Endothelial cell of umbilical vein (primary cell): ENCODE measurements around the gene MOXD1. TPM values are rescaled to one million over a fixed set of nuclear protein-coding genes. Genes with fewer than 3 reads are reported as not detected.

ENCODE experiments used
- BruUV-seq: library from RNA; stranded (reverse); fragments of 400-500 nt; replicated peaks from 2 replicates; lab custom pipeline; 2021; lab: Mats Ljungman, UMichigan
- CTCF ChIA-PET: fragments of 300-600, 350-600 bp; sonication (Branson Sonifier 250); formaldehyde crosslinking; loops from one replicate; lab custom pipeline; 2021; ENCODE audit warnings: antibody characterized with exemption, inconsistent platforms; lab: Charles Lee
- POLR2A ChIA-PET: fragments of 300-600, 350-600 bp; sonication (Branson Sonifier 250); formaldehyde crosslinking; loops from one replicate; lab custom pipeline; 2021; ENCODE audit warnings: antibody characterized with exemption, inconsistent platforms; lab: Charles Lee
- DNase-seq: peaks from one replicate; pipeline ENCODE4 v3.0.0-alpha.2; 2011; ENCODE audit warnings: low read depth, low spot score
- FAIRE-seq: peaks from 2 replicates; lab custom pipeline; 2011; peaks lifted over from hg19 to GRCh38; lab: Jason Lieb, UNC
- H2AFZ ChIP-seq: 2 replicates; pipeline ENCODE4 v1.6.0; 2012; ENCODE audit warnings: low read depth, low read length, control low read depth, inconsistent platforms
- H3K27ac ChIP-seq: 2 replicates; pipeline ENCODE4 v1.5.1; 2011; ENCODE audit warnings: low read depth, mild to moderate bottlenecking, control low read depth, low read length, moderate library complexity; ENCODE audit not compliant: insufficient read depth
- H3K27me3 ChIP-seq, 2 experiments: 2 replicates each; pipeline versions ENCODE4 v1.6.0 to v1.6.1; 2011; ENCODE audit warnings: low read length in 2 of 2, mixed read lengths in 1 of 2; ENCODE audit not compliant: control insufficient read depth in 2 of 2, insufficient read depth in 2 of 2
- H3K36me3 ChIP-seq, 2 experiments: 2 replicates in 1 of 2; 3 replicates in 1 of 2; pipeline ENCODE4 v1.5.1; 2011; ENCODE audit warnings: low read length in 2 of 2, mild to moderate bottlenecking in 1 of 2, moderate library complexity in 1 of 2; ENCODE audit not compliant: control insufficient read depth in 2 of 2, insufficient read depth in 2 of 2; ENCODE audit errors: extremely low read depth in 1 of 2
- H3K4me1 ChIP-seq: 3 replicates; pipeline ENCODE4 v1.5.1; 2011; ENCODE audit warnings: mild to moderate bottlenecking, low read length; ENCODE audit not compliant: control insufficient read depth, insufficient read depth; ENCODE audit errors: extremely low read depth
- H3K4me2 ChIP-seq: 2 replicates; pipeline ENCODE4 v1.6.1; 2011; ENCODE audit warnings: low read length, control low read depth, mixed read lengths; ENCODE audit not compliant: insufficient read depth
- H3K4me3 ChIP-seq, 3 experiments: fragments of 200-600 bp in 1 of 3; sonication (generic), shearing (Covaris generic) in 1 of 3; replicated peaks in 1 of 3; 2 replicates each; pipeline ENCODE4 v1.5.1; 2011 to 2016; ENCODE audit warnings: control low read depth in 3 of 3, low read length in 3 of 3, mild to moderate bottlenecking in 2 of 3, inconsistent platforms in 1 of 3, low read depth in 1 of 3, moderate library complexity in 1 of 3; ENCODE audit not compliant: insufficient read depth in 1 of 3
- H3K79me2 ChIP-seq: 2 replicates; pipeline ENCODE4 v1.6.0; 2012; ENCODE audit warnings: low read length, inconsistent platforms; ENCODE audit not compliant: control insufficient read depth, insufficient read depth
- H3K9ac ChIP-seq: replicated peaks from 2 replicates; pipeline ENCODE3; 2011; ENCODE audit warnings: low read length, control low read depth; ENCODE audit not compliant: insufficient read depth; ENCODE audit errors: extremely low read depth
- H3K9me1 ChIP-seq: replicated peaks from 3 replicates; pipeline ENCODE4 v1.6.0; 2011; ENCODE audit warnings: mild to moderate bottlenecking, low read length; ENCODE audit not compliant: control insufficient read depth, insufficient read depth; ENCODE audit errors: extremely low read depth
- H3K9me3 ChIP-seq: replicated peaks from 2 replicates; pipeline ENCODE4 v1.5.1; 2012; ENCODE audit warnings: low read length, inconsistent platforms; ENCODE audit not compliant: control insufficient read depth, insufficient read depth
- H4K20me1 ChIP-seq: replicated peaks from 2 replicates; pipeline ENCODE3; 2011; ENCODE audit warnings: mild to moderate bottlenecking, low read length; ENCODE audit not compliant: control insufficient read depth, insufficient read depth; ENCODE audit errors: extremely low read depth
- CTCF ChIP-seq, 2 donors: IDR thresholded peaks; 1 replicate in 1 of 2; 2 replicates in 1 of 2; pipeline ENCODE4 v1.5.1; 2011; ENCODE audit warnings: low read length in 2 of 2, mild to moderate bottlenecking in 2 of 2, moderate library complexity in 2 of 2, control low read depth in 1 of 2, inconsistent platforms in 1 of 2, low read depth in 1 of 2; ENCODE audit not compliant: insufficient read depth in 1 of 2; ENCODE audit errors: extremely low read depth in 1 of 2
- EZH2 ChIP-seq: IDR thresholded peaks from 2 replicates; pipeline ENCODE4 v1.6.1; 2012; ENCODE audit warnings: borderline replicate concordance, low read depth, mild to moderate bottlenecking, moderate library complexity, low read length, inconsistent platforms; ENCODE audit not compliant: severe bottlenecking
- FOS ChIP-seq: IDR thresholded peaks from 2 replicates; pipeline ENCODE4 v1.6.1; 2011; ENCODE audit warnings: mild to moderate bottlenecking, low read length, moderate library complexity, borderline replicate concordance; ENCODE audit not compliant: insufficient read depth
- GATA2 ChIP-seq: IDR thresholded peaks from 2 replicates; pipeline ENCODE4 v1.7.0; 2011; ENCODE audit warnings: low read depth, mild to moderate bottlenecking, moderate library complexity, mixed read lengths, low read length; ENCODE audit not compliant: insufficient read length, insufficient read depth
- JUN ChIP-seq: IDR thresholded peaks from 2 replicates; pipeline ENCODE4 v1.6.1; 2011; ENCODE audit warnings: borderline replicate concordance, low read depth; ENCODE audit not compliant: insufficient read length, insufficient read depth
- MYC ChIP-seq: IDR thresholded peaks from one replicate; pipeline ENCODE4 v1.6.1; 2011; ENCODE audit warnings: mild to moderate bottlenecking, low read depth, low read length
- POLR2A ChIP-seq: IDR thresholded peaks from 2 replicates; pipeline ENCODE4 v1.6.1; 2012; ENCODE audit warnings: low read depth, mild to moderate bottlenecking, control low read depth, low read length
- POLR2AphosphoS5 ChIP-seq: IDR thresholded peaks from 2 replicates; pipeline ENCODE4 v1.6.1; 2012; ENCODE audit warnings: low read depth, mild to moderate bottlenecking, control low read depth, low read length, moderate library complexity; ENCODE audit not compliant: insufficient read depth
- dilution Hi-C: fragments of 300-500 bp; cut with MboI; formaldehyde crosslinking; loops from one replicate; pipeline ENCODE4 v1.15.0; 2019; ENCODE audit warnings: low sequenced_read_pairs; ENCODE audit not compliant: extremely low pct_ligation_motif_present
- intact Hi-C: fragments of 100-400 bp; cut with micrococcal nuclease; formaldehyde crosslinking; loops from one replicate; pipeline ENCODE4 v1.10.0; 2022
- polyA plus RNA-seq, 4 experiments: library from polyadenylated mRNA; depleted of rRNA in 3 of 4; stranded (reverse) in 3 of 4; unstranded in 1 of 4; fragments of >200 nt; gene quantifications; 2 replicates each; pipeline versions ENCODE4 v1.2.1 to v1.2.3, GENCODE V29; 2011 to 2012; ENCODE audit warnings: missing spikeins in 1 of 4
- total RNA-seq: library from RNA; stranded (reverse); gene quantifications from 2 replicates; pipeline ENCODE4 v1.2.3, GENCODE V29; 2021
- TF ChIP-seq, protein P1 (sequence below): IDR thresholded peaks from 2 replicates; pipeline ENCODE4 v1.6.1; 2011; ENCODE audit not compliant: insufficient read depth, insufficient read length

The MOXD1 gene
- total and polyA plus RNA-seq, 2 donors (not counting 3 experiments of a cell fraction or from before 2014, with no cell fraction given) = 0.01 TPM; not detected in 1

- TF ChIP-seq, protein P1, sequence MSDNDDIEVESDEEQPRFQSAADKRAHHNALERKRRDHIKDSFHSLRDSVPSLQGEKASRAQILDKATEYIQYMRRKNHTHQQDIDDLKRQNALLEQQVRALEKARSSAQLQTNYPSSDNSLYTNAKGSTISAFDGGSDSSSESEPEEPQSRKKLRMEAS = no peak
- TF ChIP-seq CTCF (IDR thresholded peaks at IDR 0.05; ENCODE audit: extremely low read depth in 1 of 2, insufficient read depth in 1 of 2, low read depth in 1 of 2, low read length in 2 of 2) (no peak), JUN (no peak), EZH2 (no peak), FOS (no peak), GATA2 (no peak), POLR2AphosphoS5 (no peak), MYC (no peak), POLR2A (no peak)
- H3K36me3 ChIP-seq = no peaks in the 10 kb centered on the region
- H3K27me3 ChIP-seq = peaks cover 0 to 4% of the 10 kb centered on the region in 2 experiments
- intact Hi-C loops (no loop called here), dilution Hi-C loops (no loop called here)
- no peaks in the 10 kb centered on the region for H4K20me1 ChIP-seq
- no peak overlapping the region for H3K4me3 ChIP-seq
- DNase-seq (no peak), FAIRE-seq (no peak)
- ChIA-PET CTCF (interaction anchor here (7.5 kb wide), 1 partner anchor 14 kb away, joined by 141 read pairs; no protein-coding TSS in a partner anchor), POLR2A (no interaction called here)
- no peaks in the 10 kb centered on the region for H3K9me3 ChIP-seq
- H3K9ac ChIP-seq = no peak overlapping the region
- no peak overlapping the region for H3K4me2 ChIP-seq
- no peaks in the 10 kb centered on the region for H3K9me1 ChIP-seq
- no peak overlapping the region for H2AFZ ChIP-seq
- no peaks in the 10 kb centered on the region for H3K79me2 ChIP-seq
- BruUV-seq = no TSS peak
- H3K27ac ChIP-seq = no peak overlapping the region
- no peaks in the 10 kb centered on the region for H3K4me1 ChIP-seq
Observed at GRCh38 chr6:132265451-132266097, 135.7 kb downstream of the MOXD1 start.
